Endothelial cell of umbilical vein (primary cell): ENCODE measurements around the gene ICE1. TPM values are rescaled to one million over a fixed set of nuclear protein-coding genes. Genes with fewer than 3 reads are reported as not detected.

ENCODE experiments used
- BruUV-seq: library from RNA; stranded (reverse); fragments of 400-500 nt; replicated peaks from 2 replicates; lab custom pipeline; 2021; lab: Mats Ljungman, UMichigan
- CTCF ChIA-PET: fragments of 300-600, 350-600 bp; sonication (Branson Sonifier 250); formaldehyde crosslinking; loops from one replicate; lab custom pipeline; 2021; ENCODE audit warnings: antibody characterized with exemption, inconsistent platforms; lab: Charles Lee
- POLR2A ChIA-PET: fragments of 300-600, 350-600 bp; sonication (Branson Sonifier 250); formaldehyde crosslinking; loops from one replicate; lab custom pipeline; 2021; ENCODE audit warnings: antibody characterized with exemption, inconsistent platforms; lab: Charles Lee
- DNase-seq: peaks from one replicate; pipeline ENCODE4 v3.0.0-alpha.2; 2011; ENCODE audit warnings: low read depth, low spot score
- FAIRE-seq: peaks from 2 replicates; lab custom pipeline; 2011; peaks lifted over from hg19 to GRCh38; lab: Jason Lieb, UNC
- H2AFZ ChIP-seq: 2 replicates; pipeline ENCODE4 v1.6.0; 2012; ENCODE audit warnings: low read depth, low read length, control low read depth, inconsistent platforms
- H3K27ac ChIP-seq: 2 replicates; pipeline ENCODE4 v1.5.1; 2011; ENCODE audit warnings: low read depth, mild to moderate bottlenecking, control low read depth, low read length, moderate library complexity; ENCODE audit not compliant: insufficient read depth
- H3K27me3 ChIP-seq, 2 experiments: 2 replicates each; pipeline versions ENCODE4 v1.6.0 to v1.6.1; 2011; ENCODE audit warnings: low read length in 2 of 2, mixed read lengths in 1 of 2; ENCODE audit not compliant: control insufficient read depth in 2 of 2, insufficient read depth in 2 of 2
- H3K36me3 ChIP-seq, 2 experiments: 2 replicates in 1 of 2; 3 replicates in 1 of 2; pipeline ENCODE4 v1.5.1; 2011; ENCODE audit warnings: low read length in 2 of 2, mild to moderate bottlenecking in 1 of 2, moderate library complexity in 1 of 2; ENCODE audit not compliant: control insufficient read depth in 2 of 2, insufficient read depth in 2 of 2; ENCODE audit errors: extremely low read depth in 1 of 2
- H3K4me1 ChIP-seq: 3 replicates; pipeline ENCODE4 v1.5.1; 2011; ENCODE audit warnings: mild to moderate bottlenecking, low read length; ENCODE audit not compliant: control insufficient read depth, insufficient read depth; ENCODE audit errors: extremely low read depth
- H3K4me2 ChIP-seq: 2 replicates; pipeline ENCODE4 v1.6.1; 2011; ENCODE audit warnings: low read length, control low read depth, mixed read lengths; ENCODE audit not compliant: insufficient read depth
- H3K4me3 ChIP-seq, 3 experiments: fragments of 200-600 bp in 1 of 3; sonication (generic), shearing (Covaris generic) in 1 of 3; replicated peaks in 1 of 3; 2 replicates each; pipeline ENCODE4 v1.5.1; 2011 to 2016; ENCODE audit warnings: control low read depth in 3 of 3, low read length in 3 of 3, mild to moderate bottlenecking in 2 of 3, inconsistent platforms in 1 of 3, low read depth in 1 of 3, moderate library complexity in 1 of 3; ENCODE audit not compliant: insufficient read depth in 1 of 3
- H3K79me2 ChIP-seq: 2 replicates; pipeline ENCODE4 v1.6.0; 2012; ENCODE audit warnings: low read length, inconsistent platforms; ENCODE audit not compliant: control insufficient read depth, insufficient read depth
- H3K9ac ChIP-seq: replicated peaks from 2 replicates; pipeline ENCODE3; 2011; ENCODE audit warnings: low read length, control low read depth; ENCODE audit not compliant: insufficient read depth; ENCODE audit errors: extremely low read depth
- H3K9me1 ChIP-seq: replicated peaks from 3 replicates; pipeline ENCODE4 v1.6.0; 2011; ENCODE audit warnings: mild to moderate bottlenecking, low read length; ENCODE audit not compliant: control insufficient read depth, insufficient read depth; ENCODE audit errors: extremely low read depth
- H3K9me3 ChIP-seq: replicated peaks from 2 replicates; pipeline ENCODE4 v1.5.1; 2012; ENCODE audit warnings: low read length, inconsistent platforms; ENCODE audit not compliant: control insufficient read depth, insufficient read depth
- H4K20me1 ChIP-seq: replicated peaks from 2 replicates; pipeline ENCODE3; 2011; ENCODE audit warnings: mild to moderate bottlenecking, low read length; ENCODE audit not compliant: control insufficient read depth, insufficient read depth; ENCODE audit errors: extremely low read depth
- CTCF ChIP-seq, 2 donors: IDR thresholded peaks; 1 replicate in 1 of 2; 2 replicates in 1 of 2; pipeline ENCODE4 v1.5.1; 2011; ENCODE audit warnings: low read length in 2 of 2, mild to moderate bottlenecking in 2 of 2, moderate library complexity in 2 of 2, control low read depth in 1 of 2, inconsistent platforms in 1 of 2, low read depth in 1 of 2; ENCODE audit not compliant: insufficient read depth in 1 of 2; ENCODE audit errors: extremely low read depth in 1 of 2
- EZH2 ChIP-seq: IDR thresholded peaks from 2 replicates; pipeline ENCODE4 v1.6.1; 2012; ENCODE audit warnings: borderline replicate concordance, low read depth, mild to moderate bottlenecking, moderate library complexity, low read length, inconsistent platforms; ENCODE audit not compliant: severe bottlenecking
- FOS ChIP-seq: IDR thresholded peaks from 2 replicates; pipeline ENCODE4 v1.6.1; 2011; ENCODE audit warnings: mild to moderate bottlenecking, low read length, moderate library complexity, borderline replicate concordance; ENCODE audit not compliant: insufficient read depth
- GATA2 ChIP-seq: IDR thresholded peaks from 2 replicates; pipeline ENCODE4 v1.7.0; 2011; ENCODE audit warnings: low read depth, mild to moderate bottlenecking, moderate library complexity, mixed read lengths, low read length; ENCODE audit not compliant: insufficient read length, insufficient read depth
- JUN ChIP-seq: IDR thresholded peaks from 2 replicates; pipeline ENCODE4 v1.6.1; 2011; ENCODE audit warnings: borderline replicate concordance, low read depth; ENCODE audit not compliant: insufficient read length, insufficient read depth
- MYC ChIP-seq: IDR thresholded peaks from one replicate; pipeline ENCODE4 v1.6.1; 2011; ENCODE audit warnings: mild to moderate bottlenecking, low read depth, low read length
- POLR2A ChIP-seq: IDR thresholded peaks from 2 replicates; pipeline ENCODE4 v1.6.1; 2012; ENCODE audit warnings: low read depth, mild to moderate bottlenecking, control low read depth, low read length
- POLR2AphosphoS5 ChIP-seq: IDR thresholded peaks from 2 replicates; pipeline ENCODE4 v1.6.1; 2012; ENCODE audit warnings: low read depth, mild to moderate bottlenecking, control low read depth, low read length, moderate library complexity; ENCODE audit not compliant: insufficient read depth
- dilution Hi-C: fragments of 300-500 bp; cut with MboI; formaldehyde crosslinking; loops from one replicate; pipeline ENCODE4 v1.15.0; 2019; ENCODE audit warnings: low sequenced_read_pairs; ENCODE audit not compliant: extremely low pct_ligation_motif_present
- intact Hi-C: fragments of 100-400 bp; cut with micrococcal nuclease; formaldehyde crosslinking; loops from one replicate; pipeline ENCODE4 v1.10.0; 2022
- polyA plus RNA-seq, 4 experiments: library from polyadenylated mRNA; depleted of rRNA in 3 of 4; stranded (reverse) in 3 of 4; unstranded in 1 of 4; fragments of >200 nt; gene quantifications; 2 replicates each; pipeline versions ENCODE4 v1.2.1 to v1.2.3, GENCODE V29; 2011 to 2012; ENCODE audit warnings: missing spikeins in 1 of 4
- total RNA-seq: library from RNA; stranded (reverse); gene quantifications from 2 replicates; pipeline ENCODE4 v1.2.3, GENCODE V29; 2021
- TF ChIP-seq, protein P1 (sequence below): IDR thresholded peaks from 2 replicates; pipeline ENCODE4 v1.6.1; 2011; ENCODE audit not compliant: insufficient read depth, insufficient read length

The ICE1 gene
- total and polyA plus RNA-seq, 2 donors (not counting 3 experiments of a cell fraction or from before 2014, with no cell fraction given) = 8.8 to 29.1 TPM

- Histone ChIP-seq H3K27ac (no peak overlapping the region), H3K36me3 (peaks cover 13% of the 10 kb centered on the region in 2 experiments)
These were observed 43.8 kb downstream of the ICE1 start for GRCh38 chr5:5466227-5466626.

More at GRCh38 chr5:5466227-5466626, 43.8 kb downstream of the ICE1 start:
- dilution Hi-C loops = no loop called here
- no peak for TF ChIP-seq JUN
- TF ChIP-seq MYC = no peak
- TF ChIP-seq, protein P1, sequence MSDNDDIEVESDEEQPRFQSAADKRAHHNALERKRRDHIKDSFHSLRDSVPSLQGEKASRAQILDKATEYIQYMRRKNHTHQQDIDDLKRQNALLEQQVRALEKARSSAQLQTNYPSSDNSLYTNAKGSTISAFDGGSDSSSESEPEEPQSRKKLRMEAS = no peak
- no peak for TF ChIP-seq POLR2A
- no peak for TF ChIP-seq GATA2
- no peak for TF ChIP-seq FOS
- no peak for TF ChIP-seq CTCF (IDR thresholded peaks at IDR 0.05; ENCODE audit: extremely low read depth in 1 of 2, insufficient read depth in 1 of 2, low read depth in 1 of 2, low read length in 2 of 2)
- TF ChIP-seq POLR2AphosphoS5 = no peak
- no peak for TF ChIP-seq EZH2
- BruUV-seq = no TSS peak
- FAIRE-seq (no peak), DNase-seq (no peak)
- H4K20me1 ChIP-seq = no peaks in the 10 kb centered on the region
- H3K4me1 ChIP-seq = no peaks in the 10 kb centered on the region
- H3K9ac ChIP-seq = no peak overlapping the region
- H3K9me3 ChIP-seq = no peaks in the 10 kb centered on the region
- no peak overlapping the region for H3K4me2 ChIP-seq
- POLR2A ChIA-PET = no interaction called here
- no peak overlapping the region for H2AFZ ChIP-seq
- no peaks in the 10 kb centered on the region for H3K9me1 ChIP-seq
- no peaks in the 10 kb centered on the region for H3K79me2 ChIP-seq
- intact Hi-C loops = no loop called here
- no peak overlapping the region for H3K4me3 ChIP-seq
- CTCF ChIA-PET = interaction anchor here (1.3 to 1.7 kb wide), 3 partner anchors 9 to 11 kb away, joined by 3 to 7 read pairs (median 3); no protein-coding TSS in a partner anchor
- H3K27me3 ChIP-seq = no peaks in the 10 kb centered on the region
